GM18511 (cell line): ENCODE measurements around the gene PPFIA4.

Experiments used
- ATAC-seq: cut with Tn5 transposase; IDR thresholded peaks from one replicate; pipeline ENCODE4 v1.9.1; 2021; ENCODE audit warnings: mild to moderate bottlenecking, moderate library complexity; ENCODE audit not compliant: unreplicated experiment

PPFIA4 gene

DNA sequence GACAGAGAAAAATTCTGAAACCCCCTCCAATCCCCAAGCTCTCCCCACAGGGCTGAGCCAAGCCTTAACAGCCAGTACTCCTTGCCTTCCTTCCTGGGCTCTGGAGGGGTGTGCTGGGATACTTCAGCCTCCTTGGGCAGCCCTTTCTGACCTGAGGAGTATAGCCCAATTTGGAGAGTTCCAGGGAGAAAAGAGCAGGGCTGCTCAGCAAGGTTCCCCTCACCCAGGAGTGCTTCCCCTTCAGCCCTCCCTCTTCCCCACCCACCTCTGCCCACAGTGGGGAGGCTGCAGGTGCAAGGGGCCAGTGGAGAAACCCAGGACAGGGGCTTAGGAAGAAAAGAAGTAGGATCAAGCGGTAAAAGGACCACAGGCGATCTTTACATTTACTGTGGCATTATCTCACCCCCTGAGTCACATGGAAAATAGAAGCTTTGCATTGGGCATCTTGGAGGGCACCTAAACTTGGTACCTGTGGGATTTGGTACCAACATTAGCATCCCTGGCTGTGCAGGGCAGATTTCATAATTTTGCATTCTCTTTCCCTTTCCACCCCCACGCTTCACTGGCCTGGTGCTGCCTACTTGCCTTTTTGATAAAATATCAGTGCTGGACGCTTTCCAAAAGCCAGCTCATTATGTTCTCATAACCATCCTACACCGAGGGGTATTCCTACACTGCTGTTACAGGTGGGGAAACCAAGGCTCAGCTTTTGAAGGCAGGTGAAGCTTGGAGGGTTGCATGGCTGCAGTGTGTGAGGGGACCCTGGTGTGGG is 98.4 kb downstream of the PPFIA4 start:
- no peak for ATAC-seq

DNA sequence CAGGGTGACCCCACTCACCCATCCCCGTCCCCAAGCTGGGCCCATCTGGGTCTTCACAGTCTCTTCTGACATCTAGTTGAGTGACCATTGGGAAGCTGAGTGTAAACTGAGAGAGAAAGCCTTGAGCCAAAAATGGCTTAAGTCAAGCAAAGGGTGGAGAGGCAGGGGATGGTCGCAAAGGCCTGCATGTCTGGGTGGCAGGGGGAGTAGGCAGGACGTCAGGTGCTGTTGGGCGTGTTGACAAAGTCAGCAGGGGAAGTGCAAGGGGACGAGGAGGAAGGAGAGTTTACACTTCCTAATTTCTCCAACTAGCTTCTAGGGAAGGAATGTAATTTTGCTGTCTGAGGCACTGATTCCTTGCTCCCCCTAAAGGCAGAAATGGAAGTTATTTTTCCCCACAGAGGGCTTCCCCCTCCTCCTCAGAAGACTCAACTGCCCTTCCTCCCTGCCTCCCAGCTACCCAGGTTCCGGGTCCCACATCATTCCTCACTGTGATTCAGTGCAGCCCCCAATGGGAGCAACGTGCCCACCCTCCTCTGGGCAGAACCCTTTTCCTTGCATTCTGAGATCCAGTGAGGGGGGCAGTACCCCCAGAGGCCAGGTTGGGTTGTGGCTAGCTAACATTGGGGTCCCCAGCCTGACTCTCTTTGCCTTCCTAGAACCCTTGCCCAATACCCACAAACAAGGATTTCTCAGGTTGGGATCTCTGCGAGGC is 100.0 kb downstream of the PPFIA4 start:
- no peak for ATAC-seq

DNA sequence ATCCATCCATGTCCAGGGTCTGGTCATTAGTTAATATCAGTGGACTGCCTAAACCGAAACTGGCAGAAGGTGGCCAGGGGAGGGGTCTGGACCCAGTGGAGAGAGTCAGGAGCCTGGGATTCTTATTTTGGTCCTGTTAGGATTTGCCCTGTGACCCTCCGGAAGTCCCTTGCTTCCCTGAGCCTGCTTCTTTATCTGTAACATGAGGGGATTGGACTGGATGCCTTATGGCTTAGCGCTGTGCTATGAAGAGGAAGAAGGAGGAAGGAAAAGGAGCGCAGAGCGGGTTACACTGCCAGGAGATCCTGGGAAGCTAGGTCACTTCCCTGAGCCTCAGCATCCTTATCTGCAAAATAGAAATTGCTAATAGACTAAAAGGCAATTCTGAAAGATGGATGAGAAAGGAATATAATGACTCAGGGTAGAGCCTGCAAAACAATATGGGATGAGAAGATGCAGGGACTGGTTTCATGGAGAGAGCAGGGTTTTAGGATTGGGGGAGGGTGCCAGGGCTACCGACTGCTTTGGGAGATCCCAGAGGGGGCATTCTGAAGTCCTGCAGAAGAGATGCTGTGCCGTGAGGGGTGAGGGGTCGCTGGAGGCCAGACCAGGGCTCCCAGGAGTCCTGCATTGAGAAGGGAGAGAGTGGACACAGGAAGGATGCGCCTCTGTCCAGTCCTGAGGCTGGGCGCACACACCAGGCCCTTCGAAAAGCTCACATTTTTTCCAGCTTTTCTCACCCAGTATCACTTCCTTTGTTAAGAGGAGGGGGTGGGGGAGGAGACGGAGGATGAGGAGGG is 100.8 kb downstream of the PPFIA4 start:
- ATAC-seq, result no peak

DNA sequence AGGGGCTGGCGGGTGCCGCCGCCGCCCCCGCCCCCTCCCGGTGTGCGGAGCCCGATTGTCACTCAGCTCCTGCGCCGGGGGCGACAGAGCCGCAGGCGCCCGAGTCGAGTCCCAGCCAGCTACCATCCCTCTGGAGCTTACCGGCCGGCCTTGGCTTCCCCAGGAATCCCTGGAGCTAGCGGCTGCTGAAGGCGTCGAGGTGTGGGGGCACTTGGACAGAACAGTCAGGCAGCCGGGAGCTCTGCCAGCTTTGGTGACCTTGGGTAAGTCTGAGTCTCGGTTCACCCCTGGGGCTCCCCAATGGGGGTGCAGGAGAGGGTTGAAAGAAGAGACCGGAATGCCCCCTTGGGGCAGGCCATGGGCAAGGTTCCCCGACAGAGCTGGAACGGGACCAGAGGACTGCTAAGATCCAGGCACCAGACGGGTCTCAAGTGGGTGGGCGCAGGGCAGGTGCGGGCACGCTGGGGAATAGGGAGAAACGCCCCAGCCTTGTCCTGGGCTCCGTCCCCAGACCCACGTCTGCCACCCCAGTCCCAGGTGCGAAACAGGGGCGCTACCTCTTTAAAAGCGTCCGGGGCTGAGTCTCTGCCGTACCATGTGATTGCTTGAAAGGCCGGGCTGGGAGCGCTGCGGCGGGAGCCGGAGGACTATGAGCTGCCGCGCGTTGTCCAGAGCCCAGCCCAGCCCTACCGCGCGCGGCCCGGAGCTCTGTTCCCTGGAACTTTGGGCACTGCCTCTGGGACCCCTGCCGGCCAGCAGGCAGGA is 101.6 kb downstream of the PPFIA4 start, which contains the start of gene ADORA1:
Gene ADORA1, plus strand, starts transcription at position 61 of the 765 bp plus-strand sequence. CDS start 1,116 bp downstream, outside the sequence.
- no peak for ATAC-seq

DNA sequence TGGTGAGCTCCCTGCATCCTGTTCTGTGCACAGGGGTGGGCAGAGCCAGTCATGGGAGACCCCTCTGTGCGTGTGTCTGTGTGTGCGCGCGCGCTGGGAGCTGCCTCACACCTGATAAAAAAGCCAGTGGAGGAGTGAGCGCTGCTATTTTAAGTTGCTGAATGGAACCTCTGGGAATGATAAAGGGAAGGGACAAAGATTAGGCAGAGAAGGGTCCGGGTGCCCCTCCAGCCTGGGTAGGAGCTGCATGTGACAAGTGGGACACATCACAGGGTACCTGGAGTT is 102.1 kb downstream of the PPFIA4 start:
- ATAC-seq, result no peak
